Choroid plexus epithelial cell (primary cell): ENCODE data around the gene CCDC88A.
"Not testable (repeated sequence)": the region's sequence is repeated elsewhere in the genome, so short reads cannot be mapped to it uniquely, and the experiment has no call there.

Experiments used
- DNase-seq: peaks from one replicate; pipeline ENCODE4 v3.0.0-alpha.2; 2010; ENCODE audit warnings: low read depth
- H3K4me3 ChIP-seq: 2 replicates; pipeline ENCODE4 v1.5.1; 2011; ENCODE audit warnings: low read depth, mild to moderate bottlenecking, control low read depth, low read length, moderate library complexity
- TF ChIP-seq, protein P1 (sequence below): conservative IDR thresholded peaks from 2 replicates; pipeline ENCODE4 v1.5.1; 2011; ENCODE audit warnings: low read depth, mild to moderate bottlenecking, control low read depth, inconsistent platforms, low read length, moderate library complexity

The CCDC88A gene

DNA sequence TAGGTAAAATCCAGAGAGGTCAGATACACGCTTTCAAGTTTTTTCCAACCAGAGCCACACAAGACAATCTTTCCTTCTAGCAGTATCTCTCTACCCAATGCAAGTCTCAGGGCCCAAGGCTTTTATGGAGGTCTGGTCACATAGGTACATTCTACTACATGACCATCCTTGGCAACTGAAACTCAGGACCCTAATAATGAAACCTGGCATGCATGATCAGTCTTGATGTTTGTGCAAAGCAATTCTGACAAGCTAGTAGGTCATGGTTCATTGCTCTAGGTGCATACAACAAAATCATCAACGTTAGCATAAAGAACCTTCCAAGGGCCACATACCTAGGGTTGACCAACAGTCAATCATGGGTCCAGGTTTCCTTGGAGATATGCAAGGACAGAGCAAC, 33.2 kb upstream of the CCDC88A start:
- DNase-seq, result no peak
- TF ChIP-seq, protein P1, sequence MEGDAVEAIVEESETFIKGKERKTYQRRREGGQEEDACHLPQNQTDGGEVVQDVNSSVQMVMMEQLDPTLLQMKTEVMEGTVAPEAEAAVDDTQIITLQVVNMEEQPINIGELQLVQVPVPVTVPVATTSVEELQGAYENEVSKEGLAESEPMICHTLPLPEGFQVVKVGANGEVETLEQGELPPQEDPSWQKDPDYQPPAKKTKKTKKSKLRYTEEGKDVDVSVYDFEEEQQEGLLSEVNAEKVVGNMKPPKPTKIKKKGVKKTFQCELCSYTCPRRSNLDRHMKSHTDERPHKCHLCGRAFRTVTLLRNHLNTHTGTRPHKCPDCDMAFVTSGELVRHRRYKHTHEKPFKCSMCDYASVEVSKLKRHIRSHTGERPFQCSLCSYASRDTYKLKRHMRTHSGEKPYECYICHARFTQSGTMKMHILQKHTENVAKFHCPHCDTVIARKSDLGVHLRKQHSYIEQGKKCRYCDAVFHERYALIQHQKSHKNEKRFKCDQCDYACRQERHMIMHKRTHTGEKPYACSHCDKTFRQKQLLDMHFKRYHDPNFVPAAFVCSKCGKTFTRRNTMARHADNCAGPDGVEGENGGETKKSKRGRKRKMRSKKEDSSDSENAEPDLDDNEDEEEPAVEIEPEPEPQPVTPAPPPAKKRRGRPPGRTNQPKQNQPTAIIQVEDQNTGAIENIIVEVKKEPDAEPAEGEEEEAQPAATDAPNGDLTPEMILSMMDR, result no peak
- H3K4me3 ChIP-seq, result no peak overlapping the region

DNA sequence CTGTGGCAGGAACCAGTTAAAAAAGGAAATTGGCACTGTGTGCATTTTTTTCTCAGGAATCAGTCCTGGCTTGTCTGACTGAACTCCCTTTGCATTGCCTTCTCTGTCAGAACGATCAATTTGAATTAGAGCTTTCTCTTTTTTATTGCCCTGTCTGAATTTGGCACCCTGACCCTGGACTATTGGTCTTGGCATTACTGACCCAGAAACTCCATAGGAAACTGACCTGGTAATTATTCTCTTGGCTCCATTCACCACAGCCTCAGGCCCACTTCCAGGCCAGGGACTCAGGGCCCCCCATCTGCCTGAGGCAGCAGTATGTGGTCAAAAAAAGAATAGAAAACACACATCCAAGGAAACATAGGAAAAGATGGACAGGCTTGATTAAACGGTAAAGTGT, 32.0 kb upstream of the CCDC88A start:
- TF ChIP-seq, protein P1, result no peak
- no peak overlapping the region for H3K4me3 ChIP-seq
- DNase-seq, result no peak

DNA sequence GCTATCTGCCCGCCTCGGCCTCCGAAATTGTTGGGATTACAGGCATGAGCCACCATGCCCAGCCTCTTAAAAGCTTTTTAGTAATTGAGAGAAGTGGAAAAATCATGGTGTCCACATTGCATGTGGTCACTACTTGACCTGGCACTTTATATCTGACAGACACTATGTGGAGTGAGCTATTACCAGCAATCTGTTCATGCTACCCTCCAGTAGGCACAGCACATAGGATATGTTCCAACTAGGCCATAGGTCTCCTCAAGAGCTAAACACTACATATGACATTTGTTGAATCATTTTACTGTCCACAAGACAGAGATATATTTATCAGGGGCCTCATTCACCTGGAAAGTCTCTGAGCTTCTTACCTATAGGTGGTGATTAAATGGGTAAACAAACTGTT, 30.4 kb upstream of the CCDC88A start:
- H3K4me3 ChIP-seq, DNase-seq: not testable (repeated sequence)

DNA sequence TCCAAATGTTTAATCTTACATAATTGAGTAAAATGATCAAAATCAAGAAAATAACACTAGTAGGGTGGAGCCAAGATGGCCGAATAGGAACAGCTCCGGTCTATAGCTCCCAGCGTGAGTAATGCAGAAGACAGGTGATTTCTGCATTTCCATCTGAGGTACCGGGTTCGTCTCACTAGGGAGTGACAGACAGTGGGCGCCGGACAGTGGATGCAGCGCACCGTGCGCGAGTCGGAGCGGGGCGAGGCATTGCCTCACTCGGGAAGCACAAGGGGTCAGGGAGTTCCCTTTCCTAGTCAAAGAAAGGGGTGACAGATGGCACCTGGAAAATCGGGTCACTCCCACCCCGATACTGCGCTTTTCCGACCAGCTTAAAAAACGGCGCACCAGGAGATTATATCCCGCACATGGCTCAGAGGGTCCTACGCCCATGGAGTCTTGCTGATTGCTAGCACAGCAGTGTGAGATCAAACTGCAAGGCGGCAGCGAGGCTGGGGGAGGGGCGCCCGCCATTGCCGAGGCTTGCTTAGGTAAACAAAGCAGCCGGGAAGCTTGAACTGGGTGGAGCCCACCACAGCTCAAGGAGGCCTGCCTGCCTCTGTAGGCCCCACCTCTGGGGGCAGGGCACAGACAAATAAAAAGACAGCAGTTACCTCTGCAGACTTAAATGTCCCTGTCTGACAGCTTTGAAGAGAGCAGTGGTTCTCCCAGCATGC, 22.5 kb upstream of the CCDC88A start:
- H3K4me3 ChIP-seq, result not testable (repeated sequence)

DNA sequence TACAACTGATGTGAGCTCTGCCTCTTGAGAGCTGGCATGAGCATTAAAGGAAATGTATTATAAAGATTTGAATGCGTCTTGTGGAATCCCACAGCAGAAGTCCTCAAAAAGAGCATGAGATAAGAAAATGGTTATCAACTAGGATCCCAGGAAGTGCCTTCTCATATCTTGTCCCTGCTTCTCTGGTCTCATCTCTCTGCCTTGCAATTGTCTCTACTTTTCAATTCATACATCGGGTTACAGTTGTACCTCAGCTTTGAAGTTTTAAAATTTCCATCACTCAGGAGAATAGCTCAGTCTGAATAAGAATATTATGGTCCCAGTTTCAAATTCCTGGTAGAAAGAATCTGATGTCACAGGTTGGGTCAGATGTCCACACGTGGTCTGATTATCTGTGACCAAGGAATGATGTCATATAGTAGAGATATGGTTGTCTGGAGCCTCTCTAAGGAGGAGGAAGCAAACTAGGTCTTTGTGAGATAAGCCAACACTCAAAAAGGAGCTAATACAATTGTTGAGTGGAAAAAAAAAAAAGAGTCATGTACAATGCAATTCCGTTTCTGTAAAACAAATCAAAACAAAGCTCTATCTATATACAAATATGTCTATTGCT, 21.7 kb upstream of the CCDC88A start:
- DNase-seq, result no peak
- TF ChIP-seq, protein P1, result no peak
- no peak overlapping the region for H3K4me3 ChIP-seq

More for the DNA sequence above, 22.5 kb upstream of the CCDC88A start:
- DNase-seq, result not testable (repeated sequence)

DNA sequence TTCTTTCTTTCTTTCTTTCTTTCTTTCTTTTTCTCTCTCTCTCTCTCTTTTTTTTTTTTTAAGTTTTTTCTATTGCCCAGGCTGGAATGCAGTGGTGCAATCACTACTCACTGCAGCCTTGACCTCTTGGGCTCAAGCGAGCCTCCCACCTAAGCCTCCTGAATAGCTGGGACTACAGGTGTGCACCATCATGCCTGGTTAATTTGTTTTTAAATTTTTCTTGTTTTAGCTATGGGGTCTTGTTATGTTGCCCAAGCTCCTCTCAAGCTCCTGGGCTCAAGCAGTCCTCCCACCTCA, 19.4 kb upstream of the CCDC88A start:
- no peak for DNase-seq
- TF ChIP-seq, protein P1, result no peak
- no peak overlapping the region for H3K4me3 ChIP-seq

DNA sequence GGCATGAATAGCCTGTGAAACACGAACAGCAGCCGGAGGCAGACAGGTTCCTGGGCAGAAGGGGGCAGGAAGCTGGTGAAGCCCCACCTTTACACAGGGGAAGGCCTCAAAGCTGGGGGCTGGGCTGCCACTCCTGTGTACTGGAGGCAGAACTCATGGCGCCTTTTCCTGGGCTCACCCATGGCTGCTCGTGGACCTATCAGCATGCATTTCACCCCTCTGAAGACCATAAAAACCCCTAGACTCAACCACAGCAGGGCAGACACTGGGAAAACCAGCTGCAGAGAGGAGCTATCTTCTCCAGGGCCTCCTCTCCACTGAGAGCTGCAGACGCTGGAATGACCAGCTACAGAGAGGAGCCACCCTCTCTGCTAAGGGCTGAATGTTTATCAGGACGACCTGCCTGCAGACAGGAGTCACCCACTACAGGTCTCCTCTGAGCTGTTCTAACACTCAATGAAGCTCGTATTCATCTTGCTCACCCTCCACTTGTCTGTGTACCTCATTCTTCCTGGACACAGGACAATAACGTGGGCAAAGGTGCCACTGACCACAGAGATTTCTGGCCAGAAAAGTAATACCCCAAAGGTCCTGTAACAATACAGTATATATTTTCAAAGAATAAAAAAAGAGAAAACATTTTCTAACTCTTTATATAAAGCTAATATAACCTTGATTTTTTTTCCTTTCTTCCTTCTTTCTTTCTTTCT, 18.9 kb upstream of the CCDC88A start:
- TF ChIP-seq, protein P1, result no peak
- no peak overlapping the region for H3K4me3 ChIP-seq
- no peak for DNase-seq
